GM18861 (cell line): ENCODE results near the gene GNPTAB.
"Not testable (repeated sequence)": the region's sequence is repeated elsewhere in the genome, so short reads cannot be mapped to it uniquely, and the experiment has no call there.

Source experiments
- ATAC-seq: cut with Tn5 transposase; IDR thresholded peaks from one replicate; pipeline ENCODE4 v1.9.1; 2021; ENCODE audit not compliant: unreplicated experiment

Gene GNPTAB

DNA sequence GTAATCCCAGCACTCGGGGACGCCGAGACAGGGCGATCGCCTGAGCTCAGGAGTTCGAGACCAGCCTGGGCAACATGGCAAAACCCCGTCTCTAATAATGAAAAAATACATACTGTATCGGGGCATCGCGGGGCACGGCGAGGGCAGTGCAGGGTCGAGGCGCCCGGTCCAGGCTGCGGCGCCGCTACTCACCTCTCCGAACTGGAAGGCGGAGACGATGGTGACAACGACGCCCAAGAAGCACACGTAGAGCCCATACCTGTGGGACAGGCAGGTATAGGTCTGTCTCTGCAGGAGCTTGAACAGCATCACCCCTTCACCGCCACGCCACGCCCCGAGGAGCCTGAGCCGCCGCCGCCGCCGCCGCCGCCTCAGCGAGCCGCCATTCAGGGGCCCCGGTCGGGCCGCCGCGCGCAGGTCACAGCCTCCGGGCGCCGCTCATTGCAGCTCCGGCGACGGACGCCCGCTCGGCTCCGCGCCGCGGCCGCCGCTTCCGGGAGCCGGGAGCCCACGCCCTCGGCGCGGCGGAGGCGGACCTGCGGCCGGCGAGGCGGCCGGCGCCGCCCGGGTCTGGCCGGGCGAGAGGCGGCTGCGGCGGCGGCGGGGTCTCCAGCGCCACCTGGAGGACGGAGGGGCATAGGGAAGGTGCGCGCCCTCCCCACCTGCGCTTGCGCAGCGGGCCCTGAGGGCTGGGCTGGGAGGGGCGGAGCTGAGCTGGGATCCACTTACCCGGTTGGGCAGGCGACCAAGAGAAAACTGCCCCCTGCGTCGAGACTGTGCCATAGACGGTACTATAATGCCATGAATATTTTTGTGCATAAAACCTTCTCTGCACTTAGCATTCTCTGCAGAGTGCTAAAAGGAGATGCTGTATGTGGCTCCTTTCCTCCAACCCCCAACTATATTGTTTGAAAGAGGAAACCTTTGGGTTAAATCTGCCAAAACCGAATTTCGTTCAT is at the start of gene GNPTAB:
Gene GNPTAB (minus strand): TSS at position 593 of the 959 bp plus-strand sequence. CDS start 284 bp downstream, at position 309.
- ATAC-seq, result peak; percentile 91

DNA sequence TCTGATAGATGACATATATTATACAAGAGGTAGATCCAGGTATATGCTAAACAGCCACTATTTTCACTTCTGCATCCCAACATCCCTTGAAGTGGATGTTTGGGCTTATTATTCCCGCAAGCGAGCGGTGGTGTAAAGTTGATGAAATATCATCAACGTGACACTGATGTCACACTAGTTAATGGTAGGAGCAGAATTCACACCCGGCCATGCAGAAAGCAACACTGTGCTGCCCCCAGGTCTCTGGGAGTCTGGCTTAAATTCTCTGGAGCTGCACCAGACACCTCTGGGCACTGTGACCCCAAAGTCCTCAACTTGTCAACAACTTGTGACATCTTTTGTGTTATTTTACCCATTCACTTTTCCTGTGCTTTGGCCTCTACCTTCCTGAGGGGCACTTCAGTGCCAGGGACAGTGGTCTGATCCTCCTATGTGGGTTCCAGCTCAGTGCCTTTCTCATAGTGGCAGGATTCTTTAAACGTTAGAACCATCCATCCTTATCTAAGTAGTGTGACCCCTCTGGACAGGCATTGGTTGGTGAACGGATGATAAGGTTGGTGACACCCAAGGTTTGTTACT is 47.6 kb upstream of the GNPTAB start:
- peak; percentile 23 for ATAC-seq

DNA sequence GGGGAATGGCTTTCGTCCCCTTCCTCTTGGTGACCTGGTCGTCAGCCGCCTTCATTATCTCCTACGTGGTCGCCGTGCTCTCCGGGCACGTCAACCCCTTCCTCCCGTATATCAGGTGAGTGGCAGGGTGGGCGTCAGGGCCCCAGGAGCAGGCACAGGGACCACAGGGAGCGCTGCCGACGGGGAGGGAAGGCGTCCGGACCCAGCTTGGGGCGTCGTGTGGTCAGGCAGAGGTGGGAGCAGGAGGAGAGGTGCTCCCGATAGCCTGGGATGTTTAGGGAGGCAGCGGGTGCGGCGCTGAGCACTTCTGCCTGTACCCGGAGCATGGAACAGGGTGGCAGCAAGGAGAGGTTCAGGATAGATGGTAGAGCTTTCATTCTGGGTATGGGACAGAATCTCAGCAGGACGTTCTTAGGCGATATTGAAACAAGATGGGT is 47.1 kb upstream of the GNPTAB start:
- ATAC-seq, result no peak

DNA sequence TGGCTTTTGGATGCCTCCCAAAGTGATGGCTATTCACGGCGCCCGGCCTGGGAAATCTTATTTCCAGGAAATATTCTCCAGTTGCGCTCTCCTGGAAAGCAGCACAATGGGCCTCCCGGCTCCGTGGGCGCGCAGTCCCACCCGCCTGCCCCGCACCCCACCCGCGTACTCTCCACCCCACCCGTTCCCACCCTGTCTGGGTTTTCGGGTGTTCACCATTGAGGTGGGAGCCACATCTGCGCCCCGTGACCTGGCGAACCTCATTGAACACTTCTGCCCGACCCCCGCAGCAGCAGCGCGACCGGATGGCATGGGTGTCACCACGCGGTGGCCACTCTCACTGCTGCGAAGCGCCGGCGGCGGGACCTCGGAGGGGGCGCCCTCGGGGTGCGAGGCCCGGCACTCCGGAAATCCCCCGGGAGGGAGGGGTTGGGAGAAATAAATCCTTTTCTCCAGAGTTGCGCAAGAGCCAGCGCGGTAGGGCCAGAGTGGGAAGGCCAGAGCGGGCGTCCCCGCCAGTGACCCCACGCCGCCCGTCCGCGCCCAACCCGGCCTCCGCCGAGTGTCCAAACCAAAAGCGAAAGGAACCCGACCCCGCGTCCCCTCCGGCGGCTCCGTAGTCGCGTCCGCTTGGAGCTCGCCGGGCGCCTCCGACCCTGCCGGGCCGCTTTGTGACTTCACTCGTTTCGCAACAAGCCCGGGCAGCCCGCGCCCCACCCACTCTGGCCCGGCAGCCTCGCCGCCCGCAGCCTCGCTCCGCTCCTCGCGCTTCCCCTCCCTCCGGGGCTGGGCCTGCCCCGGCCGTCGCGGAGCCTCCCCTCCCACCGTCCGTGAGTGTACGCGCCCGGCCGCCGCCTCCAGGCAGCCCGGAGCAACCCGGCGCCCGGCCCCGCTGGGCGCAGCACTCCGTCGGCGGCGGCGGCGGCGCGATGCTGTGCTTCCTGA is 46.4 kb upstream of the GNPTAB start, which contains the start of gene DRAM1:
Gene DRAM1 (plus strand): TSS at position 720 of the 945 bp plus-strand sequence. CDS start 210 bp downstream, at position 930.
- peak; percentile 70 for ATAC-seq

DNA sequence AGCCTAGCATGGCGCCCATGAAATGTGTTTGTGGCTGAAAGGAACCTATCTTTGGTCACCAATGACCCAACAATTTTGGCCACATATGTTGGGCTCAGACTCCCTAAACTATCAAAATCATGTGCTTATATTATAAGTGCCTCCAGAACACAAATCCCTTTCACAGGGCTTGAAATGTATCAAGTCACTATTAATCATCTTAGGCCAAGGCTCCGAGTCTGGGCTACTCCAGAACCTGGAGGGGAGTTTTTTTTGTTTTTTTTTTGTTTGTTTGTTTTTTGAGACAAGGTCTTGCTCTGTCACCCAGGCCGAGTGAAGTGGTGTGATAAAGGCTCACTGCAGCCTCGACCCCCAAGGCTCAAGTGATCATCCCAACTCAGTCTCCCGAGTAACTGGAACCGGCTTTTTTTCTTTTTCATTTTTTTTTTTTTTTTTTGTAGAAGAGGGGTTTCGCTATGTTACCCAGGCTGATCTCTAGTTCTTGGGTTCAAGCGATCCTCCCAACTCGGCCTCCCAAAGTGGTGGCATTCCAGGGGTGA is 45.6 kb upstream of the GNPTAB start:
- no peak for ATAC-seq

DNA sequence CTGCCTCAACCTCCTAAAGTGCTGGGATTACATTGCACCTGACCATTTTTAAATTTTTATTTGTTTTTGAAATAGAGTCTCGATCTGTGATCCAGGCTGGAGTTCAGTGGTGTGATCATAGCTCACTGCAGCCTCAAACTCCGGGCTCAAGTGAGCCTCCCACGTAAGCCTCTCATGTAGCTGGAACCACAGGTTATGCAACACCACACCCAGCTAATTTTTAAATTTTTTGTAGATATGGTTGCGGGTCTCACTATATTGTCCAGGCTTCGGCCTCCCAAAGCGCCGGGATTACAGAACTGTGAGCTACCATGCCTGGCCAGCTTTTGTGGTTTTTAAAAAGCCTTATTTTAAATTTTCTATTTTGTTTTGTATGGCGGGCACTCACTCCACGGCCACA is 44.4 kb upstream of the GNPTAB start:
- ATAC-seq, result no peak

DNA sequence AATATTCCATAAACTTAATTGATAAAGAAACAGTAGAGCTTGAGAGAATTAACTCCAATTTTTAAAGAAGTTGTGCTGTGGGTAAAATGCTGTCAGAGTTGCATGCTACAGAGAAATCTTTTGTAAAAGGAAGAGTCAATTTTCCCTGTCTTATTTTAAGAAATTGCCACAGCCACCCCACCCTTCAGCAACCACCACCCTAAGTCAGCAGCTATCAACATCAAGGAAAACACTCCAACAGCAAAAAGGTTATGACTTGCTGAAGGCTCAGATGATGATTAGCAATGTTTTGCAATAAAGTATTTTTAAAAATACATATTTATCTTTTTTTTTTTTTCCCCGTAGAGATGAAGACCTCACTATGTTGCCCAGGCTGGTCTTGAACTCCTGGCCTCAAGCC is 40.2 kb upstream of the GNPTAB start:
- no peak for ATAC-seq

DNA sequence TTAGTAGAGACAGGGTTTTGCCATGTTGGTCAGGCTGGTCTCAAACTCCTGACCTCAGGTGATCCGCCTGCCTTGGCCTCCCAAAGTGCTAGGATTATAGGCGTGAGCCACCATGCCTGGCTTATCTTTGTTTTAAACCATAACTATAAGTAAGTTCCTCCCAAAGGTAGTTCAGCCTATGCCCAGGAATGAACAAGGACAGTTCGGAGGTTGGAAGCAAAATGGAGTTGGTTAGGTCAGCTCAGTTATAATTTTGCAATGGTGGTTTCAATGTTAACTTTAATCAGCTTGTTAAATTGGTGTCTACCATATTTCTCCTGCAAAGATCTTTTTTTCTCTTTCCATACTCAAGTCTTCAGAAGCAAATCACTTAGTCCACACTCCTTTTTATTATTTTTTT is 36.9 kb upstream of the GNPTAB start:
- ATAC-seq, result not testable (repeated sequence)

DNA sequence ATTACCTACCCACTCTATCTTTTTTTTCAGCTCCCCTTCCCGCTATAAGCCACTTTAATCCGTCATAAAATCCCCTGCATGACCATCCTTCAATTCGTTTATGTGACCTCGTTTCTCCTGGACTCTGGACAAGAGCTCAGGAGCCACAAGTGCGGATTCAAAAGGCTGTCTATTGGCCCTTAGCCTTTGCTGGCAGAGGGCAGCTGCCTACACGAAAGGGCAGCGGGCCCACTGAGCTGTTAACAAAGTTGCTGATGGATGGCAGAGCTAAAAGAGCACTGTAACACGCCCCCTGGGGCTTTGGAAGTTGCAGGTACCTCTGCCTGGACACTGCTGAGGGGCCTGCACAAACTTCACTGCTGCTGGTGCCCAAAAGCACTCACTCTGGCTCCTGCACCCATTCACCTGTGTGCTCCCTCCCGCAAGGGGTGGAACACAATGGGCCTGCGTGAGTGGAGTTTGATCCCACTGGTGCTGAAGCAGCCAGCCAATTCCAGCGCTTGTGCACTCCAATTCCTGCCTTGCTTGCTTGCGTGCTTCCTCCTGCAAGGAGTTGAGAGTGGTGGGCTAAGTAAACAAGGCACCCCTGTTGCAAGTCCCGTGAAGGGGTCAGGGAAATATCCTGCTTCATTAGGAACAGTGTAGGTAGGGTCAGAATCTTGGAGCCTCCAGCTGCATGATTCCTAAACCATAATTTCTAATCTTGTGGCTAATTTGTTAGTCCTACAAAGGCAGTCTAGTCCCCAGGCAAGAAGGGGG is 36.0 kb upstream of the GNPTAB start:
- no peak for ATAC-seq

DNA sequence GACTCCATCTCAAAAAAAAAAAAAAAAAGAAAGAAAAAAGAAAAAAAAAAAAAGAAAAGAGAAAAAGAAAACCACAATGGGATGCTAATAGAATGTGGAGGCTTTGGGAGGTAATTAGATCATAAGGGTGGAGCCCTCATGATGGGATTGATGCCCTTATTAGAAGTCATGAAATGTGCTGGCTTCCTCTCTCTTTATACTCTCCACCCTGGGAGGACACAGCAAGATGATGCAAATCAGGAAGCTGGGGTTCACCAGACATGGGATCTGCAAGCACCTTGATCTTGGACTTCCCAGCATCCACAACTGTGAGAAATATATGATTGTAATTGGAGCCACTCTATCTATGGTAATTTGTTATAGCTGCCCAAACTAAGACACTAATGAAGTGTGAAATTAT is 33.2 kb upstream of the GNPTAB start:
- no peak for ATAC-seq

DNA sequence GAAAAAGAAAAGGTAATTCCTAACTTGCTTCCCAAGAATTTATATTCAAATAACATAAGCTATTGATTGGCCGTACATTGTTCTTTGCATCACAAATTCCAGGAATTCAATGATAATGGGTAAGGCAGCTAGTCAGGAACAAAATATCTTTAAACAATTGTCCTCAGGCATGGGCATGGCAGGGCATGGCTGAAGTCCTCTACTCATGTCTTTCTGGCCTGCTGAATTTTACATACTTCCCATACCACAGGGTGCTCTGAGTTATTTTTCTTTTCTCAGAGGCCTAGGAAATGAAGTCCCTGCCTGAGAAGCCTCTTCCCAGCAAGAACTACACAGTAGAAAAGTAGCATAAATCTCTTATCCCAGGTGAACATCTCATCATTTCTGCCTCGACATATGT is 31.5 kb upstream of the GNPTAB start:
- no peak for ATAC-seq

DNA sequence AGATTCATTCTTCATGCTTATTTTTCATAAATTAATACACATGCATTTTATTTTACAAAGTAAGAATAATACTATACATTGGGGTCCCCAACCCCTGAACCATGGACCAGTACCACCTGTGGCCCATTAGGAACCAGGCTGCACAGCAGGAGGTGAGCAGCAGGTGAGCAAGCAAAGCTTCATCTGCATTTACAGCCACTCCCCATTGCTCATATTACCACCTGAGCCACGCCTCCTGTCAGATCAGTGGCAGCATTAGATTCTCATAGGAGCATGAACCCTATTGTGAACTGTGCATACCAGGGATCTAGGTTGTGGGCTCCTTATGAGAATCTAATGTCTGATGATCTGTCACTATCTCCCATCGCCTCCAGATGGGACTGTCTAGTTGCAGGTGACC is 30.9 kb upstream of the GNPTAB start:
- ATAC-seq, result not testable (repeated sequence)

DNA sequence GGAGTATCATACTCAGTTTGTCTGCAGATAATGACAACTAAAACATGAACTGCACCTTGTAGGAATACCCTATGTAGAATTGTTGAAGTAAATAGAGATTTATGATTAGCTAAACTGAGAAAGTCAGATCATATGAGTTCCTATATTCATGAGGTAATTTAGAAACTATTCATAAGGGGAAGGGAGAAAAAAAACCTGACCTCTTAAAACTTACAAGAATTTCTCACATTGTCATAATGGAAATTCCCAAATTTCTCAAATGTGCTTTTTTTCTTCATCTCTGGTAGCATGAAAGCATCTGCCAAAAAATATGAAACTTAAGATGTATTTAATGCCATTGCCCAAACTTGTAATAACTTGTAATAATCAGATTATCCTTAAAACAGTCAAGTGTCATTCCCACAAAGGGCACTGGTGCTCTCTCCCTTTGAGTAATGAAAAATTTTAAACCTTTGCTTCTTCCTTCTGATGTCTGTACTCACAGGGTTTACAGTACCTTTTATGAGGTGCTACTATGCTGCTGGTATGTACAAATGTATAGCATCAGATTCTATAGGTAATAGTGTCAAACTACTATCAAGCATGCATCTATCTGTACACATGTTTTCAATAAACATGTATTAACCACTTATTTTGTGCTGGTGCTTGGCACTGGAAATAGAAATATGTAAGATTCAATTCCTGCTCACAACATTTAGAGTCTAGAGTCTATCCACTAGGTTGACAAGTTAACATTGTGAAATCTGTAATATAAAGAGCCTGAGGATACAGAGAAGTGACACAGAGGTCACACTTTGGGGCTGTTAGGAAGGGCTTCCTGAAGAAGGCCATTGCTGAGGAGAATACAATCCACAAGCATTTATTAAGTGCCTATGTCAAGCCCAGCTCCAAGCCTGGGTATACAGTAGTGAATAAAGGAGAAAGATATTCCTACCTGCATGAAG is 29.2 kb upstream of the GNPTAB start:
- peak; percentile 56 for ATAC-seq

DNA sequence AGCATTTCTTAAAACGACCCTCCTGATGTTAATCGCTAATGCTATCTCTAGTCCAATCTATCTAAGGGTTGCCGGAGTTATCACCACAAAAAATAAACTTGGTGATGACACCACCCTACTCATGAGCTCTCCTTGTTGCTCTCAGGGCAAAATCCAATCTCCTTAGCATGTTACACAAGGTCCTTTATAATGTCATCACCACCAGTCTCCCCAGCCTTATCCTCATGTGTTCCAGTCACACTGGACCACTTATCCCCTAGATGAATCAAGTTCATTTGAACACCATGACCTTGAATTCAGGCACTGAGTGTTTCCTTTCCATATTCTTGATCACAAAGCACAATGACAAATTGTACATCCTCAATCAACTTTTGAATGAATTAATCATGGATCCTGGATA is 27.6 kb upstream of the GNPTAB start:
- ATAC-seq, result no peak

DNA sequence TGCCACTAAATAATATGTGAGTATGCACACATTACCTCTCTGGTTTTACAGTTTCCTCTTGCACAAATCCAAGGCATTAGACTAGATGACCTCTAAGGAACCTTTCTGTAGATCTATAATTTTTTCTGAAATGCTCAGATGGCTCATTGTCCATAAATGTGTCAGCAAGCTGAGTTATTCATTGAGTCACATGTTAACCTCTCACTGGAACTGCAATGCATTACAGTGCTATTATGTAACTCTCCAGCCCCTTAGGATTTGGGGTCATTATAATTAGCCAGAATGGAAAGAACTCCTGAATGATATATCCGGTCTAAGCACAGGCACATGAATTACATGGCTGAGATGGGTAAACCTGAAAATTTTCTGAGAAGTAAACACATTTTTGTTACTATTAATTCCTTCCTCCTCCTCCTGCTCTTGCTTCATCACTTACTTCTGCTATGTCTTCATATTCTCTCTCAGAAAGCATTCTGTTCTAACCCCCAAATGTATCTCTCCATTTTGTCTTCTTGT is 26.3 kb upstream of the GNPTAB start:
- peak; percentile 52 for ATAC-seq

DNA sequence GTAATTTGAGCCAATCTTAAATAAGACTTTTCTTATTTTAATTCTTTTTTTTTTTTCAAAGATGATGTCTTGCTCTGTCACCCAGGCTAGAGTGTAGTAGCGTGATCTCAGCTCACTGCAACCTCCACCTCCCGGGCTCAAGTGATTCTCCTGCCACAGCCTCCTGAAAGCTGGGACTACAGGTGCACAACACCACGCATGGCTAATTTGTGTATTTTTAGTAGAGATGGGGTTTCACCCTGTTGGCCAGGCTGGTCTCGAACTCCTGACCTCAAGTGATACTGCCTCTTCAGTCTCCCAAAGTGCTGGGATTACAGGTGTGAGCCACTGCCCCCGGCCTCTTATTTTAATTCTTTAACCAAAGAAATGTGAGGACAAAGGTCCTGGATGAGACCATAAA is 25.9 kb upstream of the GNPTAB start:
- peak; percentile 0 for ATAC-seq

DNA sequence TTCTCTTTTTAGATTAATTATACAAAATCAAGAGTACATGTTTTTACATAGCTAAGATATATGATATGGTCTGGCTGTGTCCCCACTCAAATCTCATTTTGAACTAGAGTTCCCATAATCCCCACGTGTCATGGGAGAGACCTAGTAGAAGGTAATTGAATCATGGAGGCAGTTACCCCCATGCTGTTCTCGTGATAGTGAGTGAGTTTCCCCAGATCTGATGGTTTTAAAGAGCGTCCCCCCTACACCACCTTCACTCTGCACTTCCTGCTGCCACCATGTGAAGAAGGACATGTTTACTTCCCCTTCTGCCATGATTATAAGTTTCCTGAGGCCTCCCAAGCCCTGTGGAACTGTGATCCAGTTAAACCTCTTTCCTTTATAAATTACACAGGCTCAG is 25.2 kb upstream of the GNPTAB start:
- no peak for ATAC-seq

DNA sequence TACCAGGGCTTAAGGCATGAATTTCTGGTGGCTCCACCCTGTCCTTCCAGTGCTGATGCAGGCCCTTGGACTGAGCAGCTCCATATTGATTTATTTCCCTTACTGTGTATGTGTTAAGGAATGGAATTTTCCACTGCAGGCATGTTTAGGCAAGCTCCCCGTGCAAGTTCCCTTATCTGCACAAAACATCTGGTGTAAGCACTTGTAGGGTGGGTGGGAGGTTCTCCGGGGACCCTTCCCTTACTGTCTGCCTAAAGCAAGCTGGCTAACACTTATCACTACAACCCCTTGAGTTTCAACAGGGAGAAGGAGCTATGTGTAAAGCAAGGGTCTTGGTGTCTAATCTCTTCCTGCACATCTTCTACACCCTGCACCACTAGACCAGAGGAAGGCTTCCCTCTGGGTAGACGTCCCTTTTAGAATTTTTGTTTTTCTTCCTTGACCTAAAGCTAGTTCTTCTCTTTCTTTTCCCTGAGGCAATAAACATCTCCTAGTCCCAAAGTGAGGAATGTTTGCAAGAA is 24.7 kb upstream of the GNPTAB start:
- ATAC-seq, result no peak
